ENCODE measurements around the gene GLYATL1. TPM values are rescaled to one million over a fixed set of nuclear protein-coding genes. Genes with fewer than 3 reads are reported as not detected.

GLYATL1 gene
- polyA plus RNA-seq, 2 of the 4 experiments (the other 2 are of a cell fraction), result 0.10 TPM; not detected in 1

GRCh38 chr11:58916637-58917036 lies 22.7 kb upstream of the GLYATL1 start:
- no peak for FAIRE-seq
- TF ChIP-seq FOSB (CRISPR knock-in tag; IDR thresholded peaks at IDR 0.05) (no peak), FOXS1 (CRISPR knock-in tag; IDR thresholded peaks at IDR 0.05) (no peak), CHD2 (IDR thresholded peaks at IDR 0.05; ENCODE audit: low read length, partially characterized antibody) (no peak), PBX3 (IDR thresholded peaks at IDR 0.05) (no peak), NFE2L2 (conservative IDR thresholded peaks at IDR 0.05; ENCODE audit: low read length) (no peak), HES2 (IDR thresholded peaks at IDR 0.05) (no peak), RNF2 (IDR thresholded peaks at IDR 0.05; ENCODE audit: borderline replicate concordance, low read depth) (no peak), SREBF2 (IDR thresholded peaks at IDR 0.05) (no peak), CTCF (IDR thresholded peaks at IDR 0.05) (no peak), BCL3 (IDR thresholded peaks at IDR 0.05) (no peak)
- ChIA-PET CTCF (no interaction called here), POLR2A (no interaction called here)
- H3K4me3 ChIP-seq, result no peak overlapping the region
- DNase-seq (ENCODE audit: low read depth in 1 of 2, low spot score in 1 of 2), result no peak
- ATAC-seq, result no peak
- no peak overlapping the region for H3K4me2 ChIP-seq
- H3K9me3 ChIP-seq, result peaks cover 9% of the 10 kb centered on the region; the same call in 1 of the 3 replicates
- no peak overlapping the region for H3K27ac ChIP-seq
- no peaks in the 10 kb centered on the region for H3K4me1 ChIP-seq
- 0% methylated on average over 2 of the region's 2 CpGs for WGBS (ENCODE audit: missing lambda C conversion rate)

GRCh38 chr11:58917159-58917783 lies 22.0 kb upstream of the GLYATL1 start:
- CTCF ChIA-PET, result interaction anchor here (1.5 kb wide), 1 partner anchor 219 kb away, joined by 3 read pairs; no protein-coding TSS in a partner anchor

GRCh38 chr11:58919561-58919960 lies 19.7 kb upstream of the GLYATL1 start:
- FAIRE-seq (no peak), ATAC-seq (no peak), DNase-seq (ENCODE audit: low read depth in 1 of 2, low spot score in 1 of 2) (no peak)
- TF ChIP-seq HDAC2 (IDR thresholded peaks at IDR 0.05) (no peak), CEBPB (IDR thresholded peaks at IDR 0.05) (no peak), FOSL2 (IDR thresholded peaks at IDR 0.05) (no peak), FOSL2 (CRISPR knock-in tag; IDR thresholded peaks at IDR 0.05) (no peak), CBX8 (IDR thresholded peaks at IDR 0.05) (no peak), HOXB5 (CRISPR knock-in tag; IDR thresholded peaks at IDR 0.05) (no peak), FOXS1 (CRISPR knock-in tag; IDR thresholded peaks at IDR 0.05) (no peak), CHD4 (IDR thresholded peaks at IDR 0.05; ENCODE audit: borderline replicate concordance) (no peak), GATA3 (IDR thresholded peaks at IDR 0.05; ENCODE audit: borderline replicate concordance) (no peak), CHD2 (IDR thresholded peaks at IDR 0.05; ENCODE audit: low read length, partially characterized antibody) (no peak), FOSB (CRISPR knock-in tag; IDR thresholded peaks at IDR 0.05) (no peak), TP53 (CRISPR knock-in tag; IDR thresholded peaks at IDR 0.05) (no peak), PHF8 (IDR thresholded peaks at IDR 0.05; ENCODE audit: borderline replicate concordance, low read depth) (no peak), RARB (CRISPR knock-in tag; IDR thresholded peaks at IDR 0.05) (no peak), HMGXB4 (CRISPR knock-in tag; IDR thresholded peaks at IDR 0.05; ENCODE audit: borderline replicate concordance) (no peak), HOXB13 (CRISPR knock-in tag; IDR thresholded peaks at IDR 0.05; ENCODE audit: low read depth) (no peak), MYC (IDR thresholded peaks at IDR 0.05; ENCODE audit: borderline replicate concordance, low read length) (no peak)
- CTCF ChIA-PET, result no interaction called here
- no peaks in the 10 kb centered on the region for H3K4me1 ChIP-seq
- POLR2A ChIA-PET, result no interaction called here
- WGBS (ENCODE audit: missing lambda C conversion rate), result 11% methylated on average over 6 of the region's 6 CpGs
- H3K4me2 ChIP-seq, result no peak overlapping the region
- no peak overlapping the region for H3K4me3 ChIP-seq
- peaks cover 9% of the 10 kb centered on the region; the same call in 1 of the 3 replicates for H3K9me3 ChIP-seq
- H3K27ac ChIP-seq, result no peak overlapping the region

More at GRCh38 chr11:58917159-58917783, 22.0 kb upstream of the GLYATL1 start:
- DNase-seq (ENCODE audit: low read depth in 1 of 2, low spot score in 1 of 2), result no peak
- H3K9me3 ChIP-seq, result peaks cover 9% of the 10 kb centered on the region; the same call in 1 of the 3 replicates
- no peak overlapping the region for H3K27ac ChIP-seq
- no peak for TF ChIP-seq RARB (CRISPR knock-in tag; IDR thresholded peaks at IDR 0.05)
- no peak for TF ChIP-seq CHD4 (IDR thresholded peaks at IDR 0.05; ENCODE audit: borderline replicate concordance)
- no peak for TF ChIP-seq RCOR1 (IDR thresholded peaks at IDR 0.05; ENCODE audit: low read depth, low read length)
- no peak for TF ChIP-seq HES2 (IDR thresholded peaks at IDR 0.05)
- no peak for TF ChIP-seq SREBF2 (IDR thresholded peaks at IDR 0.05)
- 7% methylated on average over 3 of the region's 3 CpGs for WGBS (ENCODE audit: missing lambda C conversion rate)
- ATAC-seq, result no peak
- H3K4me3 ChIP-seq, result no peak overlapping the region
- no peaks in the 10 kb centered on the region for H3K4me1 ChIP-seq
- no peak overlapping the region for H3K4me2 ChIP-seq
- FAIRE-seq, result no peak
- POLR2A ChIA-PET, result no interaction called here

All from A549 (cell line).